Measurements from ENCODE around the gene ACSBG1.

Gene ACSBG1

DNA sequence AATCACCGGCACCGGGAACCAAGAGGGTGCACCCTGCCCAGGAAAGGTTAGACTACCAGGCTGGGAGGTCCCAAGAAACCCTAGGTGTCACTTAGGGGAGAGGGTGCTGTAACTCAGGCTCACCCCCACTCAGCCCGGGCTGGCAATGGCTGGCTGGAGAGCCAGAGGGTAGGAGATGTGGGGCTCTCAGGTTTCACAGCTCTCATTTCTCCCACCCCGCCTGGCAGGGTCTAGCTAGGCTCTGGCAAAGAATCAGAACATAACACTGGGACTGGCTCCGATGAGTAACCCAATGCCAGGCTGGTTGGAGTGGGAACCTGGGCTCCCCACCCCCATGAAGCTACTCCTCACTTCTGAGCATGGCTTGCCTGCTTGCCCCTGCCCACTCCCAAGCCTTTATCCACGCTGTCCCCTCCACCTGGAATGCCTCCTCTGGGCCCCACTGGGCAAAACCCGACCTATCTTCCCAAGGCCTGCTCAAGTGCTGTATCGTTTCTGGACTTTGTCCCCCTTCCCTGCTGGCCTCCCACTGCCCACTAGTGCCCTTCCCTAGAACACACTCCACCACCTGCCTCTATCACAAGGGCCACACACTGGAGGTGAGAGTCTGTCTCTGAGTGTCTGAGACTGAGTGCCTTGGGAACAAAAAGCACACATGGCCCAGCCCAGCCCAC, 105.2 kb downstream of the ACSBG1 start:
- no peak for DNase-seq

DNA sequence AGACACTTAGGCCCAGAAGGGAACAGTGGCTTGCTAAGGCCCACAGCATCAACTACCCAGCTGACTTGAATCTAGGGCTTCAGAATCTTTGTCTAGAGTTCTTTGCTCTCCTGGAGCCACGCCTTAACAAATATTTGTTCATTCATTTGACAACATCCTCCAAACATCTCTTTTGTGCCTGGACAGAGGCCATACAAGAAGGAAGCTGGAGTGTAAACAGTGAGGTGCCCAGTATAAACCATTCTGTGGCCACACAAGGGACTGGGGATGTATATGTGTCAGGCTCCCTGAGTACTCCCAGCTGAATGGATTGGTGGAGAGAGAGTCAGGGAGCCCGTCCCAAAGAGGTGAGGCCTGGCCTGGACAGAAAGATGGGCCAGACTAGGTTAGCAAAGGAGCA, 106.5 kb downstream of the ACSBG1 start:
- no peak for DNase-seq

DNA sequence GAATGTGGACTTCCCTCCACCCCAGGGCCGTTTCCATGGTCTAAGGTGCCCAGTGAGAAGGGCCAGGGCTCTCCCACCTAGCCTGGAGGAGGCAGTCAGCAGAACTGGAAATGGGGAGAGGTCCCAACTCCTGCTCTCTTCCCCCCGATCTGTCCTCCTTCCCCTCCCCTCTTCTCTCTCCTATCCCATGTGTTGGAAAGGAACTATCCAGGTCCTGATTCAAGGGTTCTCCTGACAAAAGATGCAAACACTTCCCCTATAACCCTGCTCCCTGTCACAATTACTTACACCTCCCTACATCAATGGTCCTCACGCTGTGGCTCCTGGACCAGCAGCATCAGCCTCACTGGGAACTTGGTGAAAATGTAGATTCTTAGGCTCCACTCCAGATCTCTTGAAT, 109.1 kb downstream of the ACSBG1 start:
- no peak for DNase-seq

DNA sequence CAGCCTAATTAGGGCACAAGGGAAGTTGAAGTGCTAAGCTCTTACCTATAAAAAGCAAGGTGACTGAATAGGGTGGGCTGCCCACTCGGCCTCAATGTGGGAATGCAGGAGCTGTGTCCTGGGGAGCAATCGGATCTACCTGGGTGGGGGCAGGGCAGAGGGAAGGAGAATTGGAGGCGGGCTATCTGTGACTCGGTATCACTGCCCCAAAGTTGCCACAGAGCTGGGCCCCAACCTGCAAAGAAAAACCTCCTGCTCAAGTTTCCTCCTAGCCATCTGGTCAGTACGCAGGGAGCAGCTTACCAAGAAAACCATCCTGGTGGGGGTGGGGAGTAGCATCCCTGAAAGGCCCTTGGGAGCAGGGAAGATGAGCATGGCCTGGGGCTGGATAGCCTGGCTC, 113.8 kb downstream of the ACSBG1 start:
- DNase-seq, result no peak
